Neural cell (in vitro differentiated cells): ENCODE measurements around the gene GMPPA. TPM values are rescaled to one million over a fixed set of nuclear protein-coding genes. Genes with fewer than 3 reads are reported as not detected.

Experiments
- H2AFZ ChIP-seq: fragments of 200-600, 300-800 bp; sonication (generic), shearing (Covaris generic); 2 replicates; pipeline ENCODE4 v1.6.0; 2014; ENCODE audit warnings: low read depth, mild to moderate bottlenecking, antibody characterized with exemption, low read length, moderate library complexity
- H3F3A ChIP-seq: fragments of 200-600 bp; shearing (Covaris generic); 2 replicates; pipeline ENCODE4 v1.6.1; 2016; ENCODE audit warnings: mild to moderate bottlenecking, moderate library complexity, mixed read lengths, antibody characterized with exemption, low read length; ENCODE audit not compliant: insufficient read depth, poor library complexity, severe bottlenecking
- H3K27ac ChIP-seq: fragments of 200-600, 300-800 bp; sonication (generic), shearing (Covaris generic); 2 replicates; pipeline ENCODE4 v1.5.1; 2014; ENCODE audit warnings: mild to moderate bottlenecking, low read length, moderate library complexity
- H3K27me3 ChIP-seq: fragments of 300-800, 200-600 bp; sonication (generic), shearing (Covaris generic); 2 replicates; pipeline ENCODE4 v1.6.0; 2014; ENCODE audit warnings: mild to moderate bottlenecking, low read depth, low read length, moderate library complexity; ENCODE audit not compliant: insufficient read depth
- H3K36me3 ChIP-seq: fragments of 300-800, 200-600 bp; sonication (generic), shearing (Covaris generic); 2 replicates; pipeline ENCODE4 v1.5.1; 2014; ENCODE audit warnings: mild to moderate bottlenecking, antibody characterized with exemption, low read length, moderate library complexity; ENCODE audit not compliant: insufficient read depth
- H3K4me2 ChIP-seq: fragments of 300-800, 200-600 bp; sonication (generic), shearing (Covaris generic); 2 replicates; pipeline ENCODE4 v1.6.0; 2014; ENCODE audit warnings: mild to moderate bottlenecking, low read length
- H3K4me3 ChIP-seq: fragments of 300-800, 200-600 bp; sonication (generic), shearing (Covaris generic); 2 replicates; pipeline ENCODE4 v1.5.1; 2014; ENCODE audit warnings: mild to moderate bottlenecking, low read length, moderate library complexity
- H3K79me2 ChIP-seq: fragments of 200-600 bp; shearing (Covaris generic); replicated peaks from 2 replicates; pipeline ENCODE4 v1.6.0; 2014; ENCODE audit warnings: mild to moderate bottlenecking, low read length, moderate library complexity; ENCODE audit not compliant: insufficient read depth
- H3K9ac ChIP-seq: fragments of 300-800, 200-600 bp; sonication (generic), shearing (Covaris generic); 2 replicates; pipeline ENCODE4 v1.6.1; 2016; ENCODE audit warnings: mild to moderate bottlenecking, low read length, mixed read lengths
- H3K9me2 ChIP-seq: fragments of 200-600 bp; shearing (Covaris generic); 2 replicates; pipeline ENCODE4 v1.6.1; 2016; ENCODE audit warnings: mild to moderate bottlenecking, low read length, mixed read lengths; ENCODE audit not compliant: insufficient read depth
- H3K9me3 ChIP-seq: fragments of 200-600, 300-800 bp; sonication (generic), shearing (Covaris generic); 2 replicates; pipeline ENCODE4 v1.6.1; 2016; ENCODE audit warnings: mild to moderate bottlenecking, mixed run types, low read length, moderate library complexity, mixed read lengths
- H4K20me1 ChIP-seq: fragments of 200-600 bp; shearing (Covaris generic); 2 replicates; pipeline ENCODE4 v1.6.1; 2016; ENCODE audit warnings: mild to moderate bottlenecking, mixed run types; ENCODE audit not compliant: insufficient read depth
- CTCF ChIP-seq: fragments of 450-650 bp; IDR thresholded peaks from 2 replicates; pipeline ENCODE4 v1.5.1; 2014; ENCODE audit warnings: antibody characterized with exemption, mild to moderate bottlenecking, moderate library complexity; ENCODE audit not compliant: poor library complexity, severe bottlenecking
- EP300 ChIP-seq: fragments of 450-650 bp; conservative IDR thresholded peaks from 2 replicates; pipeline ENCODE4 v1.6.1; 2014; ENCODE audit warnings: antibody characterized with exemption, mild to moderate bottlenecking, moderate library complexity; ENCODE audit not compliant: poor library complexity, severe bottlenecking
- EZH2 ChIP-seq: fragments of 200-600, 300-800 bp; shearing (Covaris generic), sonication (generic); IDR thresholded peaks from 2 replicates; pipeline ENCODE4 v1.6.1; 2014; ENCODE audit warnings: antibody characterized with exemption, low read length, borderline replicate concordance, mild to moderate bottlenecking; ENCODE audit not compliant: insufficient read depth, poor library complexity, severe bottlenecking
- MXI1 ChIP-seq: fragments of 450-650 bp; conservative IDR thresholded peaks from 2 replicates; pipeline ENCODE4 v1.6.1; 2014; ENCODE audit warnings: antibody characterized with exemption, mild to moderate bottlenecking; ENCODE audit not compliant: poor library complexity, severe bottlenecking
- POLR2AphosphoS5 ChIP-seq: IDR thresholded peaks from 2 replicates; pipeline ENCODE4 v1.6.1; 2012
- RAD21 ChIP-seq: fragments of 450-650 bp; conservative IDR thresholded peaks from 2 replicates; pipeline ENCODE4 v1.6.1; 2014; ENCODE audit warnings: antibody characterized with exemption, mild to moderate bottlenecking, moderate library complexity
- REST ChIP-seq: IDR thresholded peaks from 2 replicates; pipeline ENCODE4 v1.6.1; 2012; ENCODE audit warnings: borderline replicate concordance
- SMC3 ChIP-seq: fragments of 450-650 bp; conservative IDR thresholded peaks from 2 replicates; pipeline ENCODE4 v1.6.1; 2014; ENCODE audit warnings: antibody characterized with exemption, mild to moderate bottlenecking, moderate library complexity; ENCODE audit not compliant: poor library complexity
- TAF1 ChIP-seq: IDR thresholded peaks from 2 replicates; pipeline ENCODE4 v1.6.1; 2012; ENCODE audit warnings: low read depth
- polyA plus RNA-seq: library from polyadenylated mRNA; depleted of rRNA; stranded (reverse); fragments of >200 nt; gene quantifications from 2 replicates; pipeline ENCODE4 v1.2.3, GENCODE V29; 2014

GMPPA gene
- polyA plus RNA-seq, 1 donor from 2014 or later, result 20.4 TPM

- peaks cover 3% of the 10 kb centered on the region for H3K27me3 ChIP-seq
- H3K9me2 ChIP-seq, result no peaks in the 10 kb centered on the region
- H3K9ac ChIP-seq, result peak overlapping the region; percentile 53
- TF ChIP-seq EZH2 (no peak), POLR2AphosphoS5 (no peak), CTCF (no peak), EP300 (no peak), MXI1 (no peak), RAD21 (no peak), SMC3 (no peak), REST (no peak), TAF1 (no peak)
- H3K36me3 ChIP-seq, result no peaks in the 10 kb centered on the region
- H2AFZ ChIP-seq, result no peak overlapping the region
- peak overlapping the region; percentile 80 for H3K4me3 ChIP-seq
- no peak overlapping the region for H3K27ac ChIP-seq
- H3F3A ChIP-seq, result no peaks in the 10 kb centered on the region
- H4K20me1 ChIP-seq, result no peaks in the 10 kb centered on the region
- no peak overlapping the region for H3K4me2 ChIP-seq
- no peaks in the 10 kb centered on the region for H3K79me2 ChIP-seq
- no peaks in the 10 kb centered on the region for H3K9me3 ChIP-seq
Measured at GRCh38 chr2:219551441-219552381, 53.0 kb downstream of the GMPPA start.

GRCh38 chr2:219552382-219553167 is 53.9 kb downstream of the GMPPA start:
- H3K27ac ChIP-seq, result no peak overlapping the region
- H3K9ac ChIP-seq, result peak overlapping the region; percentile 53
- no peaks in the 10 kb centered on the region for H3K36me3 ChIP-seq
- peaks cover 3% of the 10 kb centered on the region for H3K27me3 ChIP-seq
- H4K20me1 ChIP-seq, result no peaks in the 10 kb centered on the region
- no peaks in the 10 kb centered on the region for H3K9me2 ChIP-seq
- no peaks in the 10 kb centered on the region for H3K79me2 ChIP-seq
- H3K4me2 ChIP-seq, result peak overlapping the region; percentile 51
- no peaks in the 10 kb centered on the region for H3F3A ChIP-seq
- H3K4me3 ChIP-seq, result peak overlapping the region; percentile 80
- peak; percentile 17 for TF ChIP-seq SMC3
- TF ChIP-seq CTCF, result no peak
- TF ChIP-seq EZH2, result no peak
- TF ChIP-seq TAF1, result no peak
- TF ChIP-seq REST, result no peak
- peak; percentile 31 for TF ChIP-seq POLR2AphosphoS5
- TF ChIP-seq MXI1, result peak; percentile 70
- TF ChIP-seq EP300, result no peak
- no peak for TF ChIP-seq RAD21
- H3K9me3 ChIP-seq, result no peaks in the 10 kb centered on the region
- peak overlapping the region; percentile 27 for H2AFZ ChIP-seq
